Measurements from ENCODE around the gene FCRLA.

GRCh38 chr1:161720422-161720821 is 13.4 kb downstream of the FCRLA start:
- TF ChIP-seq SIN3A (IDR thresholded peaks at IDR 0.05; ENCODE audit: borderline replicate concordance, insufficient read depth, low read depth, low read length): no peak
- no peak for TF ChIP-seq CTCF (IDR thresholded peaks at IDR 0.05)

Data from Panc1 (cell line).